Measurements from ENCODE around the gene CISTR. TPM values are rescaled to one million over a fixed set of nuclear protein-coding genes. Genes with fewer than 3 reads are reported as not detected.

The CISTR gene
- total RNA-seq, 1 experiment from 2014 or later, result not detected

DNA sequence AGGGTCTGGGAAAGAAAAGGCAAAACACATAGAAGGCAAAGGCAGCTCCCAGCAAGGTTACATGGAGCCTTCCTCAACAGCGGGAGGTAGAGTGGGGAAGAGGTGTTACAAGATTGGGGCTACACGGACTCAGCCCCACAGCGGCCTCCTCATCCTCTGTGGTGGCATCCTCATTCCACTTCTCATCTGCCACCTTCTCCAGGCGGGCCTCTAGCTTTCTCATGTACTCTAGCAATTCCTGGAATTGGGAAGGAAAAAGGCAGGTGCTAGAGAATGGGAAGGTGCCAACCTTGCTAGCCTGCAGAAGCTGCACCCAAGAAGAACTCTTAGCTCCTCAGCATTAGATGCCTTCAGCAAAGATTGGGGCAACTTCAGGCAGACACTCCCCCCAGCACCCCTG, 37.8 kb downstream of the CISTR start:
- H2AFZ ChIP-seq (ENCODE audit: low read length), result no peak overlapping the region
- no peak for TF ChIP-seq CTCF (conservative IDR thresholded peaks at IDR 0.05)
- H3K27ac ChIP-seq (ENCODE audit: insufficient read length, low read depth, low read length), result no peak overlapping the region

More for the DNA sequence above, 37.8 kb downstream of the CISTR start:
- Histone ChIP-seq H3K79me2 (ENCODE audit: insufficient read depth, low read length) (no peaks in the 10 kb centered on the region), H3T11ph (ENCODE audit: low read length) (no peak overlapping the region), H3K14ac (ENCODE audit: insufficient read depth, low read length) (no peak overlapping the region), H4K91ac (ENCODE audit: insufficient read length, low read depth, low read length) (no peak overlapping the region), H3K27me3 (ENCODE audit: insufficient read depth, low read length) (no peaks in the 10 kb centered on the region), H3K56ac (ENCODE audit: insufficient read length, low read depth, low read length) (no peak overlapping the region), H4K20me1 (ENCODE audit: control insufficient read depth, insufficient read depth, insufficient read length) (no peaks in the 10 kb centered on the region), H3K9me3 (ENCODE audit: control insufficient read depth, low read depth, low read length) (no peaks in the 10 kb centered on the region), H2BK20ac (ENCODE audit: low read depth, low read length, poor library complexity, severe bottlenecking) (no peak overlapping the region), H3K18ac (ENCODE audit: insufficient read length, low read depth, low read length) (no peak overlapping the region), H3K4me2 (ENCODE audit: insufficient read depth, insufficient read length, low read length) (no peak overlapping the region), H3K9ac (ENCODE audit: extremely low read depth, insufficient read length, low read length) (no peak overlapping the region), H3K79me1 (ENCODE audit: insufficient read depth, low read depth, low read length, poor library complexity, severe bottlenecking) (no peaks in the 10 kb centered on the region), H4K8ac (replicated peaks; ENCODE audit: insufficient read length, low read depth, low read length) (no peak overlapping the region), H3K4ac (ENCODE audit: low read depth, low read length) (no peak overlapping the region), H3K4me1 (ENCODE audit: insufficient read depth, low read length) (no peaks in the 10 kb centered on the region), H2BK12ac (ENCODE audit: insufficient read length, low read depth, low read length) (no peak overlapping the region), H3K23me2 (ENCODE audit: insufficient read length, low read depth, low read length, poor library complexity, severe bottlenecking) (no peaks in the 10 kb centered on the region), H2BK5ac (ENCODE audit: insufficient read length, low read length) (no peak overlapping the region), H4K5ac (ENCODE audit: insufficient read length, low read depth, low read length) (no peak overlapping the region), H2AK5ac (ENCODE audit: insufficient read length, low read length) (no peak overlapping the region), H2BK15ac (ENCODE audit: low read depth, low read length) (no peak overlapping the region), H3K23ac (ENCODE audit: insufficient read length, low read depth, low read length) (no peak overlapping the region), H2BK120ac (ENCODE audit: low read depth, low read length, poor library complexity, severe bottlenecking) (no peak overlapping the region)
- H3K27me3 Mint-ChIP-seq (ENCODE audit: low read depth), result peaks cover 13% of the 10 kb centered on the region
- no peaks in the 10 kb centered on the region; a peak in 3 of 7 replicates for H3K36me3 Mint-ChIP-seq (ENCODE audit: insufficient read depth in 1 of 3, low read depth in 3 of 3)
- H3K4me1 Mint-ChIP-seq, result peaks cover 0 to 7% of the 10 kb centered on the region in 2 experiments; a peak in 1 of 4 replicates
- H3K27ac Mint-ChIP-seq, result no peak overlapping the region
- H3K9me3 Mint-ChIP-seq, result no peaks in the 10 kb centered on the region; a peak in 1 of 5 replicates
- no peak overlapping the region; a peak in 1 of 5 replicates for H3K4me3 Mint-ChIP-seq
- WGBS (ENCODE audit: extremely low coverage, insufficient read length, low lambda C conversion rate), result no CpG with 5 or more reads among the region's 4 CpGs
- no peak for DNase-seq
